Amniotic stem cell (primary cell): Measurements from ENCODE around the gene PJVK.
A peak's percentile ranks its signal among the peaks of the same experiment; 100 is the strongest.
"Not testable (repeated sequence)": the region's sequence is repeated elsewhere in the genome, so short reads cannot be mapped to it uniquely, and the experiment has no call there.

ENCODE experiments used
- DNase-seq: peaks from one replicate; lab custom pipeline; 2025; lab: John Stamatoyannopoulos, UW

The PJVK gene

GRCh38 chr2:178450774-178451525 is at the start of gene PJVK, which contains the start of gene PRKRA:
Gene PJVK (plus strand): TSS chr2:178451378. CDS start chr2:178453410, 2,032 bp downstream.
Gene PRKRA (minus strand): TSS chr2:178451175. CDS start chr2:178451030, 145 bp downstream.
- peak; percentile 93 for DNase-seq

GRCh38 chr2:178401994-178402437 is 49.2 kb upstream of the PJVK start:
- no peak for DNase-seq

GRCh38 chr2:178403671-178404306 is 47.4 kb upstream of the PJVK start:
- DNase-seq = no peak

- DNase-seq = no peak
Observed at GRCh38 chr2:178404368-178404767, 46.8 kb upstream of the PJVK start.

- no peak for DNase-seq
Observed at GRCh38 chr2:178409261-178409660, 41.9 kb upstream of the PJVK start.

GRCh38 chr2:178412047-178412446 is 39.1 kb upstream of the PJVK start:
- DNase-seq = no peak

- not testable (repeated sequence) for DNase-seq
Observed at GRCh38 chr2:178412453-178412852, 38.7 kb upstream of the PJVK start.

- peak; percentile 19 for DNase-seq
Observed at GRCh38 chr2:178413472-178414265, 37.5 kb upstream of the PJVK start.

- peak; percentile 85 for DNase-seq
Observed at GRCh38 chr2:178414266-178415247, 36.6 kb upstream of the PJVK start.

GRCh38 chr2:178415979-178416378 is 35.2 kb upstream of the PJVK start:
- no peak for DNase-seq

GRCh38 chr2:178417916-178418315 is 33.3 kb upstream of the PJVK start:
- DNase-seq = no peak

GRCh38 chr2:178418426-178418825 is 32.8 kb upstream of the PJVK start:
- no peak for DNase-seq

GRCh38 chr2:178419123-178419522 is 32.1 kb upstream of the PJVK start:
- DNase-seq = no peak

GRCh38 chr2:178420463-178420999 is 30.6 kb upstream of the PJVK start:
- DNase-seq = no peak

GRCh38 chr2:178422097-178422496 is 29.1 kb upstream of the PJVK start:
- no peak for DNase-seq

- not testable (repeated sequence) for DNase-seq
Observed at GRCh38 chr2:178423746-178424145, 27.4 kb upstream of the PJVK start.

- no peak for DNase-seq
Observed at GRCh38 chr2:178425255-178425827, 25.8 kb upstream of the PJVK start.

GRCh38 chr2:178426388-178426787 is 24.8 kb upstream of the PJVK start:
- DNase-seq = no peak

- no peak for DNase-seq
Observed at GRCh38 chr2:178427458-178427857, 23.7 kb upstream of the PJVK start.

GRCh38 chr2:178428396-178428806 is 22.8 kb upstream of the PJVK start:
- no peak for DNase-seq

GRCh38 chr2:178429336-178429735 is 21.8 kb upstream of the PJVK start:
- DNase-seq = no peak
